Stimulated activated CD8-positive, alpha-beta memory T cell treated with anti-CD3 and anti-CD28 coated beads, Interleukin-4, amount 100 ng/mL, for 24 hours (primary cell): ENCODE data around the gene PYGB.
"Not testable (repeated sequence)": the region's sequence is repeated elsewhere in the genome, so short reads cannot be mapped to it uniquely, and the experiment has no call there.

Experiments used
- DNase-seq: peaks from one replicate; pipeline ENCODE4 v3.0.0-alpha.2; 2020; ENCODE audit warnings: low read depth

The PYGB gene

DNA sequence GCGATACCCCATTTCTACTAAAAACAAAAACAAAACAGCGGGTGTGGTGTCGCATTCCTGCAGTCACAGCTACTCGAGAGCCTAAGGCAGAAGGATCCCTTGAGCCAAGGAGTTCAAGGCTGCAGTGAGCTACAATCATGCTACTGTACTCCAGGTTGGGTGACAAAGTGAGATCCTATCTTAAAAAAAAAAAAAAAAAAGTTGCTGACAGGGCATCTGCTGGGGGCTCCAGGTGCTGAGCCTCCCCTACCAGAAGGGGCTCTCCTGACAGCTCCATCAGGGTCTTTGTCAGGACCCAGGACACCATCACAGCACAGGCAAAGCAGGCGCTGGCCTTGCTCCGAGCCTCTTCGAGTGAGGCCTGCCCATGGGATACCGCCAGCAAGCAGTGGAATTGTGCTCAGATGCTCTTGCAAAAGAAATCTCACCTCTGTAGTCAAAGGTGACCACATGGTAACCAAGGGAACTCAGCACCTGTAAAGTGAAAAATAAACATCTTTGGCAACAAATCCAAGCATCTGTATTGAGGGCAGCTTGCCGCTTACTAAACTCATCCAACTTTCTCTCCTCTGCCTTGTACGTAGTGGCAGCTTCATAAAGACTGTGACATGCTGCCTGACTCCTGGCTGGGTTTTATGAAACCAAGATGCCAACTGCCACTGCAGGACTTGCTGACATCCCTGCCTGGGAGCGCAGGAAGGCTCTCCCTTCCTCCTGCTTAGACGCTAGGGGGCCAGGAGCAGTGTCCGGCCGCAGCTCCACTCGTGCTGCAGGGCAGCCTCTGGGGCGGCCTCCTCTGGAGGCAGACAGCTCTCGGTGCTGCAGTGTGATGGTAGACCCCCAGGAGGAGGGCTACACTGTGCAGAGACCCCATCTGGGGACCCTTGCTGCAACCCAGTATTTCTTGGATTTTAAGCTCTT, 66.9 kb downstream of the PYGB start:
- DNase-seq = no peak

DNA sequence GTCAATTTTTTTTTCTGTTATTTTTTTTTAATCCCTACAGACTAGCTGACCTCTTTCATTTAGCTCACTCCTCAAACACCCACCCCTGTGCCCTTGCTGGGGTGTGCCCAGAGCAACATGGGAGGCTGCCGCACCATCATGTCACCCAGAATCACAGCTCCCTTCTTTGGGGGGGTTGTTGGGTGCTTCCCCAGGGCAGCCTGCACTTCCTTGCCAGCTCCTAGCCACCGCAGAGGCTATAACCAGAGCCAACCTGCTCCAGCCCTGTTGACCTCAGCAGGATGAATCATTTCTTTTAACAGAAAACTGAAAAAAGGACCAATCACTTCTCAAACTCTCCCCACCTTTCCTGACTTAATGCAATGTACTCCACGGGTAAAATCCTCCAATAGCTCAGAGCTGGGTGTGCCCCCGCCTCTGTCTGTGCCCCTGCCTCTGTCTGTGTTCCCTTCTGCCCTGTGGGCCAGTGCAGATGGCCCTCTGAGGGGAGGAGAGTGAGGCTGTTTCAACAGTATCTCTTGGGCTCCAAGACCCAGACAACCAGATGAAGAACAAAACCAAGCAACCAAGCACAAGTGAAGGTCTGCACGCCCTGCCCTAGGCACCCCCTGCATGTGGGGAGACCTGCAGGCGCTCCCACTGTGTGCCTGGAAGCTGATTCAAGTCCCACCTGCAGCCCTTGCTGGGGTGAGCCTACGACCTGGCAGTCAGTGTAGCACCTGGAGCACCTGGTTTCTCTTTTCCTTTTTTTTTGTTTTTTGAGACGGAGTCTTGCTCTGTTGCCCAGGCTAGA, 67.7 kb downstream of the PYGB start:
- DNase-seq = no peak

DNA sequence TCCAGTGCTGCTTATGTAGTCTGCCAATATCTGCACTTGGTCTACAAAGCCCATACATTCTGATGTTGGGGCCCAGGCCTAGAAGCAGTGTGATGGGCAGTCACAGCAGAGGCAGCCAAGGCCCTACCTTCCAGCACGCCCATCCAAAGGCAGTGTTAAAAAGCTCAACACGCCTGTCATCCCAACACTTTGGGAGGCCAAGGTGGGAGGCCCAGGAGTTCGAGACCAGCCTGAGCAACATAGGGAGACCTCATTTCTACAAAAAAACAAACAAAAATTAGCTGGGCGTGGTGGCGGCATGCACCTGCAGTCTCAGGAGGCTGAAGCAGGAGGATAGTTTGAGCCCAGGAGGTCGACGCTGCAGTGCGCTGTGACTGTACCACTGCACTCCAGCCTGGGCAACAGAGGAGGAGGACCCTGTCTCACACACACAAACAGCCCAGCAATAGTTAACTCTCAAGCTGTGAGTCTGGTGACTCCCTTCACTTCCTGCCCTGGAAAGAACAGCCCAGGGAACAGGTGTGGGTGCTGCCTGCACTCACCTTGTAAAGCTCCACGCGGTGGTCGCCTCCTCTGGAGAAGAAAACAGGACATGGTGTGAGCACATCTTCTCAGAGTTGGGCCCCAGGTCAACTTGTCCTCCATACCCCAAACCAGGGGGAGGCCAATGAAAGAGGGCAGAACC, 68.8 kb downstream of the PYGB start:
- DNase-seq = no peak

GRCh38 chr20:25317351-25318075, 69.6 kb downstream of the PYGB start:
- no peak for DNase-seq

DNA sequence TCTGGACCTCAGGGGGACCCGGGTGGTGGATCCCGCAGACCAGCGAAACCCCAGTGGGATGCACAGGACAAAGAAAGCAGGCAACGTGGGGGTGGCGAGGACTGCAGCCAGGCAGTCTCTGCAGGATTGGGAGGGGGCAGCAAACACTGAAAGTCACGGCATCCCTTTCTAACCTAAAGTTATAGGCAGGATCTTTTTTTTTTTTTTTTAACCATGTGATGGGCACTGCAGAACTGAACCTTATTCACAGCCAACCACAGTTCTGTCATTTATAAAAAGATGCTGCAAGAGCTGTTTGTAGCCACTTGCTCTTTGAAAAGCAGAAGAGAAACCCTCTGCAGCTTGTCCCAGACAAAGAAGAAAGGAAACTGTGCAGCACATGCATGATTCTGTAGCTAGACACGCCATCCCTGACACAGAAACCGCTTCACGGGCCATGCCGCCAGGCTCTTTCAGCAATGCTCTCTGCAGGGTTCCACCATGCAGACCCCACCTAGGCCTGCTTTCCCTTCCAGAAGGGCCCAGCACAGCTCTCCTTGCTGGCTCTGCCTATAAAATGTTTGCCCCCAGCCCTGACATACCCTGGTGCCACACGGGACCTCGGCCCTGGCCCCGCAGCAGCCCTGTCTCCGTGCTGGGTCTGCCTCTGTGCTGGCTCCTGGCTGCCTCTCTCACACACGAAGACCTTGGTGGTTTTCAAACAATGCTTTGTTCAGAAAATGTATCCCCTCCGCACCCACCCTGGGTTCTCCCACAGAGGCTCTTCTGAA, 70.8 kb downstream of the PYGB start:
- no peak for DNase-seq

GRCh38 chr20:25319241-25320034, 71.6 kb downstream of the PYGB start:
- no peak for DNase-seq

GRCh38 chr20:25320035-25320800, 72.3 kb downstream of the PYGB start:
- DNase-seq = no peak

GRCh38 chr20:25321262-25321831, 73.5 kb downstream of the PYGB start:
- DNase-seq = no peak

DNA sequence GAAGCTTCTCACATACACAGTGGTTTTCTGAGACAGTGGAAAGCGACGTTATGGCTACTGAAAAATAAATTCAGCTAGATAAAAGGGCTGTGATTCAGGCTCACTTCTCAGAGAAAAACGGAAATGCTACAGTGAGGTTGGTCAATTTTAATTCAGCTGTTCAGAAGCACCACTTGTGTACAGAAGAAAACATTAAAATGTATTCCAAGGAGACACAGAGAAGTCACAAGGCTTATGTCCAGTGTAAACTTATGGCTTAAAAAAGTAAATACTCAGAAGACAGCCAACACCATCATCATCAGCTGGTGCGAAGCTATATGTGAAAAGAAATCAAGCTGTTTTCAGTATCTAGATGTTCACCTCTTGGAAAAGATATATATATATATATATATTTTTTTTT, 74.1 kb downstream of the PYGB start:
- DNase-seq = no peak

- DNase-seq = no peak
These were observed 75.8 kb downstream of the PYGB start for GRCh38 chr20:25323496-25324246.

DNA sequence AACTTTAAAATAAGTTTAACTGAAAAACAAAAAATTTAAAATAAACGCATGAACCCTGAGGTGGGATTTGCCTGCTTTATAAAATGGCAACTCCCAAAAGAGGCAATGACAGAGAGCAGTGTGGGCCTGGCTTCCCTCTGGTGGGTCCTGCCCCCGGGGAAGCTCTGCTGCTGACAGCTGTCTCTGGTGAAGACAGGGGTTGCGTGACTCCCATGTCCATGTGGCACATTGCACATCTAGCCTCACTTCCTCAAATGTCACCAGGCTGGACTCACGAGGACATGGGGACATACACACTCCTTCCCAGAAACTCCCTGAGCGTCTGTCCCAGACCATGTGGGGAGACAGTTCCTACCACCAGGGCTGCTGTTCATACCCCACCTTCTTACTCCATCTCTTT, 76.5 kb downstream of the PYGB start:
- no peak for DNase-seq

DNA sequence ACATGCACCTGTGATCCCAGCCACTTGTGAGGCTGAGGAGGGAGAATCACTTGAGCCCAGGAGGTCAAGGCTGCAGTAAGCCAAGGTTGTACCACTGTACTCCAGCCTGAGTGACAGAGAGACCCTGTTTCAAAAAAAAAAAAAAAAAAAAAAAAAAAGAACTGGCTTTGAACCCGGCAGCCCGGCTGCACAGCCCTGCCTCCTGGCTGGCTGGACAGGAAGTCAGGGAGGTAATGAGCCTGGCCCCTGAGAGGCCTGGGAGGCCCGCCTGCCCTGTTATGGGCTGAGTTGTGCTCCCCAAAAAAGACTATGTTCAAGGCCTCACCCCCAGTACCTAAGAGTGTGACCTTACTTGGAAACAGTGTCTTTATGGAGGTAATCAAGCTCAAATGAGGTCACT, 77.2 kb downstream of the PYGB start:
- no peak for DNase-seq

GRCh38 chr20:25325997-25326396, 78.1 kb downstream of the PYGB start:
- DNase-seq = no peak

GRCh38 chr20:25327521-25328235, 79.8 kb downstream of the PYGB start:
- no peak for DNase-seq

DNA sequence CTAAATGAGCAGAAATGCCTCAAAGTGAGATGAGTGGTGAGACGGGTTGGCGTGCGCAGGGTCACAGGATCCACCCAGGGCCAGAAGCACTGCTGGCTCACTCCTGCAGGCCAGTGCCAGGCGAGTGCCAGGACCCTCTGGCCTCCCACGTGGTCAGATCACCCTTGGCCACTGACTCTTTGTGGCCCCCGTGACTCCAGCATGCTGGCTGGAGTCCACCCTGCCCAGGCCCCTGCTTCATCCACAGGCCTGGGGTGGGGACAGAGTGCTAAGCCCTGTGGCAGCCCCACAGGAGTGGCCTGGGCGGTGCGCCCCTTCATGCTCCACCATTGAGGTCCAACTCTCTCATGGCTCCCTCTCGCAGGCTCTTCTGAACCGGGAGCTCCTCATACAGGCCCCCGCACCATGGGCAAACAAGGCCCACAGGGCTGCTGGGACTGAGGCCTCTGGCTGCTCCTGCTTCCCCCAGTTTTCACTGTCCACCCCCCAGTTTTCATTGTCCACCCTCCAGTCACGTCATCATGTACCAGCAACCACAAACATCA, 81.1 kb downstream of the PYGB start:
- no peak for DNase-seq

GRCh38 chr20:25334972-25335371, 87.1 kb downstream of the PYGB start:
- not testable (repeated sequence) for DNase-seq
